Bronchial epithelial cell (primary cell): ENCODE measurements around the gene GAGE12G. TPM values are rescaled to one million over a fixed set of nuclear protein-coding genes. Genes with fewer than 3 reads are reported as not detected.

ENCODE experiments used
- DNase-seq: peaks from one replicate; pipeline ENCODE4 v3.0.0-alpha.2; 2010; ENCODE audit warnings: low read depth
- FAIRE-seq: peaks from 2 replicates; lab custom pipeline; 2011; peaks lifted over from hg19 to GRCh38; lab: Jason Lieb, UNC
- H3K27me3 ChIP-seq: 2 replicates; pipeline ENCODE4 v1.5.1; 2011; ENCODE audit warnings: low read length; ENCODE audit not compliant: control insufficient read depth, insufficient read depth
- H3K36me3 ChIP-seq: 2 replicates; pipeline ENCODE4 v1.5.1; 2011; ENCODE audit warnings: low read length; ENCODE audit not compliant: control insufficient read depth, insufficient read depth
- H3K4me3 ChIP-seq: 2 replicates; pipeline ENCODE4 v1.5.1; 2011; ENCODE audit warnings: mild to moderate bottlenecking, low read depth, low read length, control low read depth
- CTCF ChIP-seq: IDR thresholded peaks from 2 replicates; pipeline ENCODE4 v1.5.1; 2011; ENCODE audit warnings: mild to moderate bottlenecking, moderate library complexity, low read length, control low read depth, inconsistent platforms; ENCODE audit not compliant: insufficient read depth, severe bottlenecking
- total RNA-seq: library from RNA; depleted of rRNA; stranded (reverse); fragments of >200 nt; gene quantifications from 2 replicates; pipeline ENCODE4 v1.2.1, GENCODE V29; 2014

Gene GAGE12G
- total RNA-seq, 1 donor from 2014 or later: not detected

- no peak for FAIRE-seq
- H3K36me3 ChIP-seq: no peaks in the 10 kb centered on the region
- no peak for TF ChIP-seq CTCF
- H3K27me3 ChIP-seq: no peaks in the 10 kb centered on the region
- no peak overlapping the region for H3K4me3 ChIP-seq
- DNase-seq: no peak
These were observed 40.6 kb downstream of the GAGE12G start for GRCh38 chrX:49610718-49611310.

DNA sequence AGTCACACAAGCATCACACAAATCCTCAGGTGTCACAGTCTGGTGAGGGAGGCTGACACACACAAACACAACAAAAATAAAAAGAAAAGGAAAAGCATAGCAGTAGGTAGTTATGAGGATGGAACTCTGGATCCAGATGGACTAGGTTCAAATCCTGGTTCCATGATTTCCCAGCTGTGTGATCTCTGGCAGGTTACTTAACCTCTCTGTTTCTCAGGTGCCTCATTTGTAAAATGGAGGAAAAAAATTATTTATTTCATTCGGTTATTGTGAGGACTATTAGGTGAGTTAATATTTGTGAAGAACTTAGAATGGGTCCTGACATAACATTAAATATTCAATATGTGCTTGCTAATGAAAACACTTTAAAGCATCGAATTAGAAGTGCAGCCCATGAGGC, 48.4 kb downstream of the GAGE12G start:
- DNase-seq (no peak), FAIRE-seq (no peak)
- no peaks in the 10 kb centered on the region for H3K27me3 ChIP-seq
- no peak for TF ChIP-seq CTCF
- H3K36me3 ChIP-seq: no peaks in the 10 kb centered on the region
- H3K4me3 ChIP-seq: no peak overlapping the region

Other genes starting within 250 kb of the GAGE12G start
- not detected in 2 replicates for gene GAGE12J, start 248.4 kb upstream of the GAGE12G start, total RNA-seq
- not detected in 2 replicates for gene GAGE13, start 238.8 kb upstream of the GAGE12G start, total RNA-seq
- gene GAGE12C, start 38.2 kb upstream of the GAGE12G start, total RNA-seq: not detected in 2 replicates
- not detected in 2 replicates for gene GAGE12D, start 28.7 kb upstream of the GAGE12G start, total RNA-seq
- not detected in 2 replicates for gene GAGE12E, start 19.1 kb upstream of the GAGE12G start, total RNA-seq
- not detected in 2 replicates for gene GAGE12F, start 9.6 kb upstream of the GAGE12G start, total RNA-seq
- not detected in 2 replicates for gene GAGE12H, start 9.5 kb downstream of the GAGE12G start, total RNA-seq
- not detected in 2 replicates for gene GAGE2A, start 19.1 kb downstream of the GAGE12G start, total RNA-seq
- gene GAGE1, start 28.6 kb downstream of the GAGE12G start, total RNA-seq: not detected in 2 replicates
- not detected in 2 replicates for gene PAGE1, start 125.6 kb downstream of the GAGE12G start, total RNA-seq